Activated CD4-positive, alpha-beta T cell treated with anti-CD3 and anti-CD28 coated beads for 48 hours (primary cell): ENCODE measurements around the gene LRRN1.
"Not testable (repeated sequence)": the region's sequence is repeated elsewhere in the genome, so short reads cannot be mapped to it uniquely, and the experiment has no call there.

Experiments used
- DNase-seq: peaks from one replicate; pipeline ENCODE4 v3.0.0-alpha.2; 2020

The LRRN1 gene

DNA sequence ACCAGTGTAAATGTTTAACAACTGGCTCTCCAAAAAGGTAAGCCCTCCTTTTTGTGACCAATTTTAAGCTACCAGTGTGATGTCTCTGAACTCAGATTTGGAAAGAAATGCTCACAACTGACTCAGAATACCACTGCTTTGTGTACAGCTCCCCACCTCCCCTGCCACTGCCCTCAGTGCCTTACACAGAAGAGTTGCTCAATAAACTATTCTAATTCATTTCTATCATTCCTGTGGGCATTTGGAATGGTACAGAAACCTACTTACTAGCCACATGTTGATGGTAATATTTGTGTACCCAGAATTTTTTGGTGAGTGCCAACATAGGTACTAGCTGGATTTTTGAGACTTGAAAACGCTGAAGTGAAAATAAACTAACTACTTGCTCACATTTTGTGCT is 16.0 kb downstream of the LRRN1 start:
- DNase-seq, result no peak

DNA sequence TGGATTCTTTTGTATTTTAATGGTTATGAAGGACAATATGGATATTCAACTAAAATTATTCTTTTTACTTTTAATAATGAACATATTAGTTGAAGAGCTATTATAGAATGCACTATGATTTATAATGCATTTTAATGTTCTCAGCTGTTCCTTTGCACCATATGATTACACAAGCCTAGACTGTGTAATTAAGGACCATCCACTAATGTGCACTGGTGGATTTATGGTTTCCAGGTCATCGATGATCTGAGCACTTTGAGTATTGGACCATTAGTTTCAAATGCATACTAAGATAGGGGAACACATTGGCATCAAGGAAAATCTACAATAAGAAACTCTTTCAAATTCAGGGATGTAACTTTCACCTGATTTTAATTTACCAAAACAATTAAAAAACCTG is 16.8 kb downstream of the LRRN1 start:
- no peak for DNase-seq

DNA sequence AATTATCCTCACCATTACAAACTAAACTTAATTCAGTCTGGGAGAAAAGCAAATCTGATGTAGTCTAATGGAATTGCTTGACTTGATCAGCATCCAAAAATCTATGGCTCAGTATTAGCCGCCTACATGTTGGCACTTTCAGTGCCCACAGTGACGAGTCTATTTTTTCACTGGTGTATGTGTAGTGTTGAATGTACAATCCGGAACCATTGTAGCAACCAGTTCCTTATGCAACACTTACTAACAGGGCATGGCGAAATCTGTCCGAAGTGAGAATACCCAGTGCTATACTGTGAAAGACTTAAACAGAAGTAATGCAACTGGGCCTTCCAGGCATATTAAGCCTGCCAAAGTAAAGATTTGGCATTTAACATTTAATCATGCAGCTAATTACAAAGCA is 18.6 kb downstream of the LRRN1 start:
- DNase-seq, result no peak

DNA sequence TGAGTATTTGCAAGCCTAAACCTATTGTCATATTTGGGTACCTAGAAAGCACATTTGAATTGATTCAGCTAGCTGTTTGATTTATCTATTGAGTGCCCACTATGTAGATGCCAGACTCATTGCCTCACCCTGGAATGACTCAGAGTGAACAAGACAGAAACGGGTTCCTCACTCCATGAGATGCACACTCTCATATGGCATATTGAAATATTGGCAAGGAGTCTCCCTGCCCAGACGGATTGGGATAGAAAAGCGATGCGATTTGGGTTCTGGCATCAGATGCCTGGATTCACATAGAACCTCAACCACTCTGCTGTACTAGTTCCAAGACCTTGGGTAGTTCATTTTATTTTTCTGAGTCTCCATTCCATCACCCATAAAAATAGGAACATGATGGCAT is 22.5 kb downstream of the LRRN1 start:
- no peak for DNase-seq

DNA sequence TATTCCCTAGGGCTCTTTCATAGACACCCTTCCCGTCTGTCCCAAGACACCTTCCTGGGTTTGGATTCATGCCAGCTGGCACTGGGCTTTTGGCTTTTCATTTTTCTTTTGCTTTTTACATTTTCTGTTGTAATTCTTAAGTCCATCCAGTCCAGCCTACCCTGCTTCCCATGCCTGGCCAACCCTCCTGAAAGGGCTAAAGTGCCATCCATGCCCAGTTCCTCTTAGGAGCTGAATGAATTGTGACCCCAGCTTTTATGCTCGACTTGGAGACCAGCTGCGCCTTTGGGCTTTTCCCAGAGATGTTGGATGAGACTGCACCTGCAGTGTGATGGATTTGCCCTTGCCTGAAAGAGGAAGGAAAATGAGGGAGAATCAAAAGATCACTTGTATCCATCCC is 25.8 kb downstream of the LRRN1 start:
- no peak for DNase-seq

DNA sequence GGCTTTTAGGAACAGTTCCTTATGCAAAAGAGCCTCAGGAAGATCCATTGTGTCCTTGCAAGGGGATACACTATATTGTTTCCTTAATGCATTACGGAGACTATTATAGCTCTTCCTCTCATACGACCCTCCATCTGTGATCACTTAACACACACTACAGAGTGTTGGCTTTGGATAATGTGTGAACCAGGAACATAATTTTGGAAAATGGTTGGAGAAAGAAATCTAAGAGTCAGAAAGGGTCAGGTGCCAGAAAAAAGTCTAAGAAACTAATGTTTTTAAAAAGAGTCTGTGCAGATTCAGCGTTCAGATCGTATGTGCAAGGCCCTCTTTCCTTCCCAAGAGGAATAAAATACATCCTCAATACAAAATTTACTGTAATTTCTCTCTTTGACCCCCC is 27.3 kb downstream of the LRRN1 start:
- DNase-seq, result no peak

DNA sequence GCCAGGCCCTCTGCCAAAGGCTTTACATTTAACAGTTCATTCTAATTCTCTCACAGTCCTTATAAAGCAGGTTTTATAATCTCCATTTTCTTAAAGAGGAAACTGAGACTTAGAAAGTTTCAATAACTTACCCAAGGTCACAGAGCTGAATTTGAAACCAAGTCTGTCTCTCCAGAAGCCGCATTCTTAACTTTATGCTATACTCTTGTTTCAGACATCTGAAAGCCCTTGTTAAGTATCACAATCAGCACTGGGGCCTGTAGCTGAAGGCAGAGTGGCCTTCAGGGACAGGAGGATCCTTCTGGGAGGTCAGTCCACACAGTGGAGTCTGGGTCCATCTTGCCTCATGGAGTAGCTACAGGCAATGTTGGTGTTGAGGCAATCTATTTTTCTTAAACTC is 27.9 kb downstream of the LRRN1 start:
- DNase-seq, result no peak

DNA sequence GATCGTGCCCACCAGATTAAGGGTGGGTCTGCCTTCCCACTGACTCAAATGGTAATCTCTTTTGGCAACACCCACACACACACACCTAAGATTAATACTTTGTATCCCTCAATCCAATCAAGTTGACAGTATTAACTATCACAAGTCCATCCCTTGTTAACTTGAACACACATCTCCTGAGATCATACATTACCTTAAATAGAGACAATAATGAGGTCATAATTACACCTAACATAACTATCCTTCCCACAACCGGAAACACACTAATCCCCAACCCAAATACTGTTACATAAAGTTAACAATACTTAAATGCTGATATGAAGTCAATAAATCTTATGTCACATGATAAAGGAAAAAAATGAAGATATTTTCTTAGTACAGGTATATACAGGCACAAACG is 29.2 kb downstream of the LRRN1 start:
- not testable (repeated sequence) for DNase-seq

DNA sequence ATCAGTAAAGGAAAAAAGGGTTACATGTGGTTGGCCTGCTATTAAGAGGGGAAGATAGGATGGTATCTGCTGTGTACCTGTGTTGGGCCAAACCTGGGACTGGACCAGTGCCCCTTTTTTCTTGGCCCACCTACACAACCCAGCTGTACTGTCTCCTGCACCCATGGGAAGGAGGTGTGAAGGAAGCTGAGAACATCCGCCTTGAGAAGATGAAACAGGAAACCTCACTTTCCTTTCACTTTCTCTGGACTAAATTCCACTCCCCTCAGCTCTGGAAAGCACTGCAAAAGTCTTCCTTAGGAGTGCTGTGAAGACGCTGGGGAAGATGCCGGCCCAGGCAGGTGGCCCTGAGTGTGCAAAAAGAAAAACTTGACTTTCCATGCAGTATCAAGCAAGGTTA is 37.6 kb downstream of the LRRN1 start:
- no peak for DNase-seq

DNA sequence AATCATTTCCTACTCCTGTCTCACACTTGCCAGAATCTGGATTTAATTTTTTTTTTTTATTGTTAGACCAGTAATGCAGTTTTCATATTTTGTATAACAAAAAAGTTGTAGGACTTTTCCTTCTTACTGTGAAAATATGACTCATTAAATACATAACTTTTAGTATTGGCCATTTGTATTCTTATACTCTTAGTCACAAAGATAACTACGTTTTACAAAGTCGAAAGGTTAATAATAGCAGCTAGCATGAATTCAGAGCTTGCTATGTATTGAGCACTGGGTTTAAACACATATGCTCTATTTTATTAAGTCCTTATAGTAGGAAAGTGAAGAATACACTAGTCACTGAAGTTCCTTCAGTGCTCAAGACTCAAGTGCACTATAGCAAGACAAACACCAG is 43.1 kb downstream of the LRRN1 start:
- no peak for DNase-seq

DNA sequence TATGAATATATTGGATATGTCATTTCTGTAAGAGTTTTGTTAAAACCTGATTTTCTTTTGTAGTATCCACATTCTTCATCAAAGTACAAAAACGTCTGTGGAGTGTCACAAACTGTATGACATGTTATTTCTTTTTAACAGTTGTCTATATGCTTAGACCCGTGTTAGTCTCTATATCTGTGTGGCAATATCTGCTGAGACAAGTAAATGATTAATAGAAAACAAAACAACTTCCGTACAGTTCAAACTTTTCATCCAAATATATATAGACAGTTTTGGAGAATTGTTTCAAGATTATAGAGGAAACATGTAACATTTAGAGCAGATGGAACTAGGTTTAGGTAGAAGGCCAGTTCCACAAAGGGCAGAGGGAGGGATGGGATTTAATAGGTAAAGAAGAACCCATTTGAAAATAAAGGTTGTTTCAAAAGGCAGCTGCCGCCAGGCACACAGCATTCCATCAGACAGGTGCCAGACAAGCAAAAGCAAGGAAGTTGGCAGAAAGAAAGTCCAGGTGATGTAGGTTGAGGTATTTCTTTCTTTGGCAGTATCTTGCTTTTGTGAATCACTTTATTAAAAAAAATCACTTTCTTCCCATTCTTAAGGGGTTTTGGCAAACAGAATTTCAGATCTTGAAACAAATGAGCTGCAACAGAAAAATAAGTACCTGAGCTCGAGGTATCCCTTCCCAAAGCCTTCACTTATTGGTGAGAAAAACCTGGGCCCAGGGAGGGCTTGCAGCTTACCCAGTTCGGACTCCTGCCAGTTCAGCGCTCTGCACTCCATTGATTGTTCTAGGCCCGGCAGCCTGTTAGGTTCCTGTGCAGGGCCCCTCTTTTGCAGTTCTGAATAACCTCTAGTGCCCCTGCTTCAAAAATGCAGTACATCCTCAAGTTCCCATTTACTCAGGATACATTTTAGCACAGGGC is 49.0 kb downstream of the LRRN1 start:
- no peak for DNase-seq

DNA sequence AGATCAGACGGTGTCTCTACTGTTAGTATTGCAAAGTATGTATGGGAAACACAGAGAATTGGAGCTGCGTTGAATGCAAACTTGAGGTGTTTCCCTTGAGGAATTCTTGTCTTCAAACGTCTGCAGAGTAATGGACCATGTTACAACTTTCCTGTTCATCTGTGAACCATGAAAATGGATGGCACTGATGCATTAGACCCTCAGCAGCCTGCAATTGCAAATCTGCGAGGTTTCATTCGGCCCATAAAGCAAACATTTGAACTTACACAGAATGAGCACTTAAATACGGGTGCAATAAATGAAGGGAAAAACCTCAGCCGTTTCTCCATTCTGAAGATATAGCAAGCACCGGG is 49.7 kb downstream of the LRRN1 start:
- DNase-seq, result no peak

DNA sequence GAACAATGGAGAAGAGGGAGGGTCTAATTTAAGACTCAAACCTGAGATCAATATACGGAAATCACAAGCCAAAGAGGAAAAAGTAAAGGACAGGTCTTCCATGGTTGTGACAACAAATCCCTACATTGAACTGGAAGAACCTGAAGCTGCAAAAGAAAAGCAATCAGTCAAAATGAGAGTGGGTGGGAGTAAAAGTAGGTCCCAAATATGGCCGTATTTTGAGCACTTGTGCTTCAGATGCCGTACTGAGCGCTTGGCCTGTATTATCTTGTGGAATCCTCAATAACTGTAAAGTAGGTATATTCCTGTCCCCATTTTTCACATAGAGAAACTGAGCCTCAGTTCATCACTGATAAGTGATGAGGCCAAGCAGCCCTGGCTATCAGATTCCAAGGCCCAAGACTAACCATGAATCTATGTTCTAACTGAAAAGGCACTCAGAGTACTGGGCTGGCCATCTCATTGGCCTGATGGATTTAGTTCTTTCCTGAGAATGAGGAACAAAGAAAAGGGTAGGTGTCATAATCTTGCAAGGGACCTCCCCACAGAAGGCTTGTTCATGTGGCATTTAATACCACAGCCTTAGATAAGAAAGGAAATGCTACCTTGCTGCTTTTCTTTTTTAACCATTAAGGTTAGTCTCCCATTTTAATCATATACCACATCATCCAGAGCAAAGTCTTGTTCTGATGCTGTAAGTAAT is 52.5 kb downstream of the LRRN1 start:
- DNase-seq, result no peak

DNA sequence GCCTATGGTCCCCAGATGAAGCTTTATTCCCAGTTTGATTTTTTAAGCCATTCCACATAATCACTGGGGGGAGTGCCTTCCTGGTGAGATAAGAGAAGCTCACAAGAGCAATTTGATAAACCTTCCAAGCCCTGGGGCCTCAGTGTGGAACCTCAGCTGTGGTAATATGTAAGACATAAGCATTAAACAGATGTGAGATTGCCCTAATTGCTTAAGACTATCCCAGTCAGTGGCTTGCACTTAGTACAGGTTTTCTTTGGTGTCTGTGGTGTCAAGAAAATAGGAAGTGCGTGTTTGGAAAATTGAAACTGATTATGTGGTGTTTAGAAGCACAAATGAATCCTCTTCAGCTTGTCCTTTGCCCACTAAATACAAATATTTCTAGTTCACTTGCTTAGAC is 54.3 kb downstream of the LRRN1 start:
- DNase-seq, result no peak

DNA sequence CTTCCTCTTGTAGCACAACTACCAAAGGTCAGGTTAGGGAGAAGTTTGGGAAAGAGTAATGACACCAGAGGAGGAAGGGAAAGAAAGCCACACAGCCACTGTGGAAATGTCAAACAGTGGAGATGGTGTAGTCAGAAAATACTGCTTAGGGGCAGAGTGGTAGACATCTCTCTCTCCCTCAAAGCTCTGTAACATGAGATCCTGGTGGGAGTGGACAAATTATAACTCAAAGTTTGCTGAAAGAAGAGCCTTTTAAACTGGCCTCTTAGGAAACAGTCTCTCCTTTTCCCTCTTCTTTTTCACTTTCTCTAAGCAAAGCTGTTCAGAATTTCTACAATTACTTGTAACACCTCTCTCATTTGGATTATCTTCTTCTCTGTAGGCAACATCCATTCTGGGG is 55.8 kb downstream of the LRRN1 start:
- DNase-seq, result no peak

DNA sequence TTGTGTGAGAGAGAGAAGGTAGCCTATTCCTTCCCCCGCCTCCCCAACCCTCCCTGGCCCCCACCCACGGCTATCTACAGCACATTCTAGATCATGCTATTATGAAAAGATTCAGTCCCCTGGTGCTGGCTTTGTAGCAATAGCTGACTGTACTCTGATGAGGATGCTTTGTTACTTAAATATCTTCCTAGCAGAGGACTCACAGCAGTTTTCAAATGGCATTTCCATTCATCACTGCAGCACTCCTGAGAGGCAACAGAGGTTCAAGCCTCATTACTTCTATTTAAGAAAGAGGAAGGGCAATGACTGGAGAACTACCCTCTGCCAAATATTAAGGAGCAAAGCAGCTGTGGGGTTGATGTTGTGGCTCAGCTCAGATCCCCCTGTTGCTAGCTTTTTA is 61.0 kb downstream of the LRRN1 start:
- no peak for DNase-seq

DNA sequence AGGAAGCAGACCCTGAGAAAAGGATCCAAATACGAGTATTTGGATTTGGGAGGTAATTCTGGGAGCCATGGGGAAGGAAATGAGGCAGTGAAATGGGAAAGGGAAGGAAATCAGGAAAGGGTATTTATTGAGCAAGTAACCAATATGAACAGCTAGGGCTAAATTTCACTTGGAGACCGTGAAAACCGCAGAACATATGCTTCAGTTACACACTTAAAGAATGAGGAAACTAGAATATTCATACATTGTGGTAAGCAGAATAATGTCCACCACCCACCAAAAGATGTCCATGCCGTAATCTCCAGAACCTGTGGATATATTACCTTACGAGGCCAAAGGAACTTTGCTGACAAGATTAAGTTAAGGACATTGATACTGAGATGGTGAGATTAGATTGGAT is 63.3 kb downstream of the LRRN1 start:
- DNase-seq, result no peak

DNA sequence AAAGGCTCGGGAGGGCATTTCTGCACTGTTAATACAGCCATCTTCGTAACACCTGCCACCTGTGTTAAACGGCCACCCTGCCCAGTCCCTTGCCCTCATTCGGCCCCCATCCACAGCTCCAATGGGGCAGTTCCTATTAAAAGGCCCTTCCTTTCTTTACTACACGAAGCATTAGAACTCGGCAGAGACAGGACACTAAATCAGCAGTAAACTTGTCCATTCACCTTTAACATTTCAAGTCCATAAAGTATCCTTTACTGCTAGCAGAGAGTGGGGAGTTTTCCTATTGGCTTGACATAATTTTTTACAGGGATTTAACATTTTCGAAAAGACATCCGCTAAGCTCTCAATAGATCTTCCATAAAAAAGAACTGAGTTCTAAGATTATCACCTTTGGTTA is 76.3 kb downstream of the LRRN1 start:
- no peak for DNase-seq

DNA sequence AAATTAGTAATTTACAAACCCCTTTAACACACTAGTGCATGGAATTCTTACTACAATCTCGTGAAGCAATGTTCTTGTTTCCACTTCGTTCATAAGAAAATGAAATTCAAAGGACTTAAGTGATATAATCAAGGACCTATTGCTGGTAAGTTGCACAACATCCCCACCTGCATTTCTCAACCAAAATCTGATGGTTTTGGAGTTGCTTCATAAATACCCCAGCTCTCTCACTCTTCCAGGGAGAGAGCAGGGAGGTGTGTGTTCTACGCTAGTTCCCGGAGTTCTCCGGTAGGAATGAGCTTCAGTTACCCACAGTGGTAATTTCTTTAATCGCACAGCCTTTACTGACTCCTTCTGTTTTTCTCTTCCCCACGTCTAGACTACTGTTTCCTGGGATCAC is 81.8 kb downstream of the LRRN1 start:
- no peak for DNase-seq

DNA sequence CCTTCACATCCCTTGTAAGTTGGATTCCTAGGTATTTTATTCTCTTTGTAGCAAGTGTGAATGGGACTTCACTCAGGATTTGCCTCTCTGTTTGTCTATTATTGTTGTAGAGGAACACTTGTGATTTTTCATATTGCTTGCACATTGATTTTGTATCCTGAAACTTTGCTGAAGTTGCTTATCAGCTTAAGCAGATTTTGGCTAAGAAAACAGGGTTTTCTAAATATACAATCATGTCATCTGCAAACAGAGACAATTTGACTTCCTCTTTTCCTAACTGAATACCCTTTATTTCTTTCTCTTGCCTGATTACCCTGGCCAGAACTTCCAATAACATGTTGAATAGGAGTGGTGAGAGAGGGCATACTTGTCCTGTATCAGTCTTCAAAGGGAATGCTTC is 88.1 kb downstream of the LRRN1 start:
- DNase-seq, result not testable (repeated sequence)

DNA sequence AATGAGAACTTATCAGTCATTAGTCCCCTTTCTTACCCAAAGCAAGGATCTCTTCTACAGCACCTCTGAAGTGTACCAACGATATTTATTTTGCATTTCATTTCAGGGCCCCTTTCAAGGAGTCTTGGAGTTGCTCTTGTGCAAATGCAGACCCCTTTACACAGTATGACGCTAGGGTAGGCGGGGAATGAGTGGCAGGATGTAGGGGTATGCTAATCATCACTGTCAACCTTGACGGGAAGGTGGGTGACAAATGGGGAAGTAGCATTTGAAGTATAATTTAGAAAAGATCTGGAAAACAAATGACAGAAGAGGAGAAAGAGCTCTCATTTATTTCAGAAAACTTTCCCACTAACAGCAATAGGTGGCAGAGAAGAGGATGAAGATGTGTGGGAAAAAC is 94.4 kb downstream of the LRRN1 start:
- DNase-seq, result no peak
